Activated CD4-positive, alpha-beta T cell treated with anti-CD3 and anti-CD28 coated beads, Interleukin-2, amount 10 ng/mL, durations not matched to agents 24 days and 14 days (primary cell): Measurements from ENCODE around the gene RCVRN. TPM values are rescaled to one million over a fixed set of nuclear protein-coding genes. Genes with fewer than 3 reads are reported as not detected.

Experiments
- DNase-seq: peaks from one replicate; pipeline ENCODE4 v3.0.0; 2022
- H3K27ac Mint-ChIP-seq: one replicate; pipeline ENCODE4 v1.8.0; 2022; ENCODE audit warnings: mild to moderate bottlenecking, mixed read lengths
- H3K27me3 Mint-ChIP-seq: one replicate; pipeline ENCODE4 v1.8.0; 2022; ENCODE audit warnings: mixed read lengths
- H3K36me3 Mint-ChIP-seq: one replicate; pipeline ENCODE4 v1.8.0; 2022; ENCODE audit warnings: low read depth, mild to moderate bottlenecking, mixed read lengths
- H3K4me1 Mint-ChIP-seq: one replicate; pipeline ENCODE4 v1.8.0; 2021; ENCODE audit warnings: mixed read lengths
- H3K4me3 Mint-ChIP-seq: one replicate; pipeline ENCODE4 v1.8.0; 2022; ENCODE audit warnings: mild to moderate bottlenecking, moderate library complexity, mixed read lengths
- H3K9me3 Mint-ChIP-seq: one replicate; pipeline ENCODE4 v1.8.0; 2021; ENCODE audit warnings: mixed read lengths
- intact Hi-C: fragments of 100-400 bp; cut with micrococcal nuclease; formaldehyde crosslinking; loops from one replicate; pipeline ENCODE4 v1.15.1; 2023
- total RNA-seq: library from RNA; stranded (reverse); gene quantifications from 2 replicates; pipeline ENCODE4 v1.2.3, GENCODE V29; 2022

The RCVRN gene
- not detected in 2 replicates for total RNA-seq

GRCh38 chr17:9905078-9905415 lies at the start of gene RCVRN:
Gene RCVRN, minus strand, starts transcription at chr17:9905271. Its CDS starts 91 bp downstream, at chr17:9905180.
- H3K36me3 Mint-ChIP-seq = no peaks in the 10 kb centered on the region
- intact Hi-C loops = no loop called here
- H3K9me3 Mint-ChIP-seq = no peaks in the 10 kb centered on the region
- no peak within 1 kb of the TSS for H3K27ac Mint-ChIP-seq
- no peak for DNase-seq
- no peaks in the 10 kb centered on the region for H3K4me1 Mint-ChIP-seq
- peaks cover 4% of the 10 kb centered on the region for H3K27me3 Mint-ChIP-seq
- H3K4me3 Mint-ChIP-seq = no peak within 1 kb of the TSS

GRCh38 chr17:9953492-9953891 lies 48.4 kb upstream of the RCVRN start:
- Mint-ChIP-seq H3K4me1 (no peaks in the 10 kb centered on the region), H3K27me3 (no peaks in the 10 kb centered on the region), H3K4me3 (no peak overlapping the region), H3K36me3 (no peaks in the 10 kb centered on the region), H3K27ac (no peak overlapping the region), H3K9me3 (no peaks in the 10 kb centered on the region)
- no peak for DNase-seq
- intact Hi-C loops = no loop called here

GRCh38 chr17:9951803-9952202 lies 46.7 kb upstream of the RCVRN start:
- H3K9me3 Mint-ChIP-seq = no peaks in the 10 kb centered on the region
- no peaks in the 10 kb centered on the region for H3K27me3 Mint-ChIP-seq
- no peak overlapping the region for H3K4me3 Mint-ChIP-seq
- H3K36me3 Mint-ChIP-seq = no peaks in the 10 kb centered on the region
- no peaks in the 10 kb centered on the region for H3K4me1 Mint-ChIP-seq
- DNase-seq = no peak
- H3K27ac Mint-ChIP-seq = no peak overlapping the region
- intact Hi-C loops = no loop called here

- H3K27ac Mint-ChIP-seq = no peak overlapping the region
- DNase-seq = no peak
- H3K9me3 Mint-ChIP-seq = no peaks in the 10 kb centered on the region
- intact Hi-C loops = no loop called here
- H3K27me3 Mint-ChIP-seq = no peaks in the 10 kb centered on the region
- no peak overlapping the region for H3K4me3 Mint-ChIP-seq
- no peaks in the 10 kb centered on the region for H3K36me3 Mint-ChIP-seq
- no peaks in the 10 kb centered on the region for H3K4me1 Mint-ChIP-seq
Measured at GRCh38 chr17:9948928-9949327, 43.9 kb upstream of the RCVRN start.

GRCh38 chr17:9944704-9945103 lies 39.6 kb upstream of the RCVRN start:
- Mint-ChIP-seq H3K27me3 (no peaks in the 10 kb centered on the region), H3K4me3 (no peak overlapping the region)

GRCh38 chr17:9943343-9943742 lies 38.3 kb upstream of the RCVRN start:
- Mint-ChIP-seq H3K27ac (no peak overlapping the region), H3K4me3 (no peak overlapping the region), H3K9me3 (no peaks in the 10 kb centered on the region), H3K27me3 (no peaks in the 10 kb centered on the region), H3K36me3 (no peaks in the 10 kb centered on the region), H3K4me1 (no peaks in the 10 kb centered on the region)
- DNase-seq = no peak
- intact Hi-C loops = no loop called here

More at GRCh38 chr17:9944704-9945103, 39.6 kb upstream of the RCVRN start:
- no peaks in the 10 kb centered on the region for H3K4me1 Mint-ChIP-seq
- H3K9me3 Mint-ChIP-seq = no peaks in the 10 kb centered on the region
- intact Hi-C loops = no loop called here
- no peak overlapping the region for H3K27ac Mint-ChIP-seq
- no peaks in the 10 kb centered on the region for H3K36me3 Mint-ChIP-seq
- DNase-seq = no peak

GRCh38 chr17:9942885-9943284 lies 37.8 kb upstream of the RCVRN start:
- no peak for DNase-seq

GRCh38 chr17:9941305-9941704 lies 36.2 kb upstream of the RCVRN start:
- Mint-ChIP-seq H3K9me3 (no peaks in the 10 kb centered on the region), H3K36me3 (no peaks in the 10 kb centered on the region)

More at GRCh38 chr17:9942885-9943284, 37.8 kb upstream of the RCVRN start:
- intact Hi-C loops = no loop called here
- Mint-ChIP-seq H3K4me3 (no peak overlapping the region), H3K9me3 (no peaks in the 10 kb centered on the region), H3K36me3 (no peaks in the 10 kb centered on the region), H3K27me3 (no peaks in the 10 kb centered on the region), H3K4me1 (no peaks in the 10 kb centered on the region), H3K27ac (no peak overlapping the region)

GRCh38 chr17:9940841-9941240 lies 35.8 kb upstream of the RCVRN start:
- Mint-ChIP-seq H3K4me3 (no peak overlapping the region), H3K27ac (no peak overlapping the region), H3K27me3 (no peaks in the 10 kb centered on the region), H3K36me3 (no peaks in the 10 kb centered on the region), H3K4me1 (no peaks in the 10 kb centered on the region), H3K9me3 (no peaks in the 10 kb centered on the region)
- DNase-seq = no peak
- intact Hi-C loops = no loop called here

More at GRCh38 chr17:9941305-9941704, 36.2 kb upstream of the RCVRN start:
- H3K4me1 Mint-ChIP-seq = no peaks in the 10 kb centered on the region
- H3K4me3 Mint-ChIP-seq = no peak overlapping the region
- no peak for DNase-seq
- H3K27ac Mint-ChIP-seq = no peak overlapping the region
- intact Hi-C loops = no loop called here
- no peaks in the 10 kb centered on the region for H3K27me3 Mint-ChIP-seq

GRCh38 chr17:9938764-9939163 lies 33.7 kb upstream of the RCVRN start:
- H3K9me3 Mint-ChIP-seq = no peaks in the 10 kb centered on the region
- H3K27me3 Mint-ChIP-seq = no peaks in the 10 kb centered on the region
- no peak for DNase-seq
- intact Hi-C loops = no loop called here
- H3K4me1 Mint-ChIP-seq = no peaks in the 10 kb centered on the region
- no peak overlapping the region for H3K27ac Mint-ChIP-seq
- no peak overlapping the region for H3K4me3 Mint-ChIP-seq
- H3K36me3 Mint-ChIP-seq = no peaks in the 10 kb centered on the region

GRCh38 chr17:9937901-9938300 lies 32.8 kb upstream of the RCVRN start:
- Mint-ChIP-seq H3K27ac (no peak overlapping the region), H3K9me3 (no peaks in the 10 kb centered on the region), H3K4me3 (no peak overlapping the region), H3K36me3 (no peaks in the 10 kb centered on the region), H3K4me1 (no peaks in the 10 kb centered on the region), H3K27me3 (no peaks in the 10 kb centered on the region)
- intact Hi-C loops = no loop called here
- DNase-seq = no peak

- no peak for DNase-seq
- Mint-ChIP-seq H3K36me3 (no peaks in the 10 kb centered on the region), H3K9me3 (no peaks in the 10 kb centered on the region), H3K4me3 (no peak overlapping the region), H3K27ac (no peak overlapping the region), H3K27me3 (no peaks in the 10 kb centered on the region), H3K4me1 (no peaks in the 10 kb centered on the region)
- intact Hi-C loops = no loop called here
Measured at GRCh38 chr17:9937241-9937761, 32.2 kb upstream of the RCVRN start.

GRCh38 chr17:9936095-9936494 lies 31.0 kb upstream of the RCVRN start:
- no peaks in the 10 kb centered on the region for H3K9me3 Mint-ChIP-seq
- H3K36me3 Mint-ChIP-seq = no peaks in the 10 kb centered on the region
- H3K27me3 Mint-ChIP-seq = no peaks in the 10 kb centered on the region
- intact Hi-C loops = no loop called here
- DNase-seq = no peak
- no peaks in the 10 kb centered on the region for H3K4me1 Mint-ChIP-seq
- no peak overlapping the region for H3K4me3 Mint-ChIP-seq
- H3K27ac Mint-ChIP-seq = no peak overlapping the region

- Mint-ChIP-seq H3K27me3 (no peaks in the 10 kb centered on the region), H3K9me3 (no peaks in the 10 kb centered on the region), H3K4me3 (no peak overlapping the region), H3K36me3 (no peaks in the 10 kb centered on the region), H3K27ac (no peak overlapping the region), H3K4me1 (no peaks in the 10 kb centered on the region)
- intact Hi-C loops = no loop called here
- DNase-seq = no peak
Measured at GRCh38 chr17:9935408-9935807, 30.3 kb upstream of the RCVRN start.

- H3K27me3 Mint-ChIP-seq = no peaks in the 10 kb centered on the region
- no peaks in the 10 kb centered on the region for H3K9me3 Mint-ChIP-seq
- DNase-seq = no peak
- H3K27ac Mint-ChIP-seq = no peak overlapping the region
- no peaks in the 10 kb centered on the region for H3K4me1 Mint-ChIP-seq
- intact Hi-C loops = no loop called here
- H3K36me3 Mint-ChIP-seq = no peaks in the 10 kb centered on the region
- H3K4me3 Mint-ChIP-seq = no peak overlapping the region
Measured at GRCh38 chr17:9934331-9934730, 29.3 kb upstream of the RCVRN start.
